GM13976 (cell line): ENCODE measurements around the gene SLC35F4.
"Not testable (repeated sequence)": the region's sequence is repeated elsewhere in the genome, so short reads cannot be mapped to it uniquely, and the experiment has no call there.

Source experiments
- DNase-seq: peaks from one replicate; pipeline ENCODE4 v3.0.0; 2012; ENCODE audit warnings: low spot score
- in situ Hi-C: fragments of 300-500 bp; cut with MboI; formaldehyde crosslinking; loops from one replicate; pipeline ENCODE4 v1.12.0; 2022; ENCODE audit warnings: low sequenced_read_pairs, mixed read lengths, inconsistent platforms; ENCODE audit not compliant: unreplicated experiment
- TF ChIP-seq, protein P1 (sequence below): IDR thresholded peaks from 2 replicates; pipeline ENCODE4 v1.5.1; 2012; ENCODE audit warnings: borderline replicate concordance, mild to moderate bottlenecking; ENCODE audit not compliant: insufficient read depth; ENCODE audit errors: extremely low read depth, missing control alignments, control extremely low read depth

The SLC35F4 gene

DNA sequence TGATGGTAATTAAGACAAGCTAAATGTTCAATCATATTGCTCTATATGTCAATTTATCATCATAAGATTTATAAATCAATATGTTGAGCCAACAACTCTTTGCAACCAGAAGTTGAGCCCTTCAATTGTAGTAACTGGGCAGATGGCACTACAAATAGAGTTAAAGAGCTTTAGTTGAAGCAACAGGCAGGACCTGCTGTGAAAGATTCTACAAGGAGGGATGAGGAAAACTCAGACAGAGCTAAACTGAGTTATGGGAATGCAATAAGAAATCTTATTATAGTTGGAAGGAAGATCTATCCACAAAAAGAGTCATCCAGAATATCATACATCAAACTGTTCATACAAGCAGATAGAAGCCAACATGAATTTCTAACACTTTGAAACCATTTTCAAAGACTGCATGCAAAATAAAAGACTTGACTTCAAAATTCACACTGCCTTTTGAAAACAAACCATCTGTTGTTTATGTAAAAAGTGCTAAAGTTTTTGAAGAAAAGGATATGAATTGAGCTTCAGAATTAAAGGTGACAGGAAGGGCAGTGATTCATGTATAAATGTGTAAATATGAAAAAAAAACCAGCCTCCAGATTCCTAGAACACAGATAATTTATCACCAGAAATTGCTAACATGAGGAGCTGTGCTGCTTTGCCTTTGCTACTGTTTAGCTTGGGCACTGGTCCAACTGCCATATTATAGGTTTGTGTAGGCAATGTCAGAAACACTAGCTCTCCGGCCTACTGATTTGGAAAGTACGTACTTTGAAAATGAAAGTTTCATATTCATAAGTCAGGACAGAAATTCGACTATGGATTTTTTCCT is 133.2 kb downstream of the SLC35F4 start:
- in situ Hi-C loops = no loop called here
- no peak for DNase-seq
- TF ChIP-seq, protein P1, sequence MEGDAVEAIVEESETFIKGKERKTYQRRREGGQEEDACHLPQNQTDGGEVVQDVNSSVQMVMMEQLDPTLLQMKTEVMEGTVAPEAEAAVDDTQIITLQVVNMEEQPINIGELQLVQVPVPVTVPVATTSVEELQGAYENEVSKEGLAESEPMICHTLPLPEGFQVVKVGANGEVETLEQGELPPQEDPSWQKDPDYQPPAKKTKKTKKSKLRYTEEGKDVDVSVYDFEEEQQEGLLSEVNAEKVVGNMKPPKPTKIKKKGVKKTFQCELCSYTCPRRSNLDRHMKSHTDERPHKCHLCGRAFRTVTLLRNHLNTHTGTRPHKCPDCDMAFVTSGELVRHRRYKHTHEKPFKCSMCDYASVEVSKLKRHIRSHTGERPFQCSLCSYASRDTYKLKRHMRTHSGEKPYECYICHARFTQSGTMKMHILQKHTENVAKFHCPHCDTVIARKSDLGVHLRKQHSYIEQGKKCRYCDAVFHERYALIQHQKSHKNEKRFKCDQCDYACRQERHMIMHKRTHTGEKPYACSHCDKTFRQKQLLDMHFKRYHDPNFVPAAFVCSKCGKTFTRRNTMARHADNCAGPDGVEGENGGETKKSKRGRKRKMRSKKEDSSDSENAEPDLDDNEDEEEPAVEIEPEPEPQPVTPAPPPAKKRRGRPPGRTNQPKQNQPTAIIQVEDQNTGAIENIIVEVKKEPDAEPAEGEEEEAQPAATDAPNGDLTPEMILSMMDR = no peak

DNA sequence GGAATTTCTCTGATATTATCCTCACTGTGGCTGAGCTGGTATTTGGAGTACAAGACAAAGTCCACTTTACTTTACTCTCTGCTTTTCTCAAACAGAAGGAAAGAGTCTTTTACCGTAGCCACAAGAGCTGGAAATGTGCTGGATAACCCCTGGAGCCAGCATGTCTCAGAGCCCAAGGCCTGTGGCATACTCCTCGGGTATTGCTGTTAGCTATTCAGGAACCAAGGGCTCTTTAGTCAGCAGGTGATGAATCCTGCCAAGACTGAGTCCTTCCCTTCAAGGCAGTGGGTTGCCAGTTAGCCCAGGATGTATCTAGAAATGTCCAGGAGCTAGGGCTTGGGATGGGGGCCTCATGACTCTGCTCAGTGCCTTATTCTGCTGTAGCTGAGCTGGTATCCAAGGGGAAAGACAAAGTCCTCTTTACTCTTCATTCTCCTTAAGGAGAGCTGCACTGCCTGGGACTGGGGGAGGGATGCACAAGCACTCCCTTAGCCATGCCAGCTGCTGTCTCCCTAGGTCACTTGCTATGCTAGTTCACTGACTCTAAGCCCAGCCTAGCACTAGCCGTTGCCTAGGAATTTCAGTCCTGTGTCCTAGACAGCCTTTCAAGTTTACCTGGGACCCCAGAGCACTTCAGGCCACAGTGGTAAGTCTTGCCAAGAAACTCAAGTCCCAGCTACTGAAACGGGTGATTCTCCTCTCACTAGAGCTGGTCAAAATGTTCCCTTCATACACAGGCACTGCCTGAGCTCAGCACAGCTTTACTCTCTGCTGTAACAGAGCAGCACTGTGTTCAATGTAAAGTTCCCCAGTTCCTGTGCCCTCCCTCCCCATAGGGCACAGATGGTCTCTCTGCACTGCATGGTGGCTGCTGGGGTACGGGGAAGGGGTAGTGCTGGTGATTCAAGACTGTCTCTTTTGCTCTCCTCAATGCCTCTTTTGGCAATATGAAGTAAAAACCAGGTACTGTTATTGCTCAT is 136.4 kb downstream of the SLC35F4 start:
- no peak for DNase-seq
- TF ChIP-seq, protein P1 = no peak
- in situ Hi-C loops = no loop called here

DNA sequence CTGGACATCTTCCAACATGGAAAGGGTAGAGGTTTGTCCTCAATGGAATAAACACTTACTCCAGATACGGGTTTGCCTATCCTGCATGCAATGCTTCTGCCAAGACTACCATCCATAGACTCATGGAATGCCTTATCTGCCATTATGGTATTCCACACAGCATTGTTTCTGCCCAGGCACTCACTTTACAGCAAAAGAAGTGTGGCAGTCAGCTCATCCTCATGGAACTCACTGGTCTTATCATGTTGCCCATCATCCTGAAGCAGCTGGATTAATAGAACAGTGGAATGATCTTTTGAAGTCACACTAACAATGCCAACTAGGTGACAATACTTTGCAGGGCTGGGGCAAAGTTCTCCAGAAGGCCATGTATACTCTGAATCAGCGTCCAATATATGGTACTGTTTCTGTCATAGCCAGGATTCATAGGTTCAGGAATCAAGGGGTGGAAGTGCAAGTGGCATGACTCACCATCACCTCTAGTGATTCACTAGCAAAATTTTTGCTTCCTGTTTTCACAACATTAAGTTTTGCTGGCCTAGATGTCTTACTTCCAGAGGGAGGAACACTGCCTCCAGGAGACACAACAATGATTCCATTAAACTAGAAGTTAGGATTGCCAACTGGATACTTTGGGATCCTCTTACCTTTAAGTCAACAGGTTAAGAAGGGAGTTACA is 140.4 kb downstream of the SLC35F4 start:
- TF ChIP-seq, protein P1 = no peak
- no peak for DNase-seq
- in situ Hi-C loops = no loop called here

DNA sequence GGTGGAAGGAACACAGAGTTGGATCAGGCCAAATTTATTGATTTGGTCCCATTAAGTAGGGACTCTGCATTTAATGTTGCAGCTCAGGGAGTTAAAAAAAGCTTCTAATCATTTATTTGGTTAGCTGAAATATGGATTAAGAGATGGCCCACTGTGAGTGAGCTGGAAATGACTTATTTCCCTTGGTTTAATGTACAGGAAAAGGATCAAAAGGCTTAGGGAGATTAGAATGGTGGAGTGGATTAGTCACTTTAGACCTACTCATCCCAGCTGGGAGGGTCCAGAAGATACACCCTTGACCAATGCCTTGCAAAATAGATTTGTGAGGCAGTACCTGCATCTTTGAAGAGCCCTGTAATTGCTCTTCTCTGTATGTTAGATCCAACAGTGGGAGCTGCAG is 143.8 kb downstream of the SLC35F4 start:
- in situ Hi-C loops, DNase-seq: not testable (repeated sequence)

DNA sequence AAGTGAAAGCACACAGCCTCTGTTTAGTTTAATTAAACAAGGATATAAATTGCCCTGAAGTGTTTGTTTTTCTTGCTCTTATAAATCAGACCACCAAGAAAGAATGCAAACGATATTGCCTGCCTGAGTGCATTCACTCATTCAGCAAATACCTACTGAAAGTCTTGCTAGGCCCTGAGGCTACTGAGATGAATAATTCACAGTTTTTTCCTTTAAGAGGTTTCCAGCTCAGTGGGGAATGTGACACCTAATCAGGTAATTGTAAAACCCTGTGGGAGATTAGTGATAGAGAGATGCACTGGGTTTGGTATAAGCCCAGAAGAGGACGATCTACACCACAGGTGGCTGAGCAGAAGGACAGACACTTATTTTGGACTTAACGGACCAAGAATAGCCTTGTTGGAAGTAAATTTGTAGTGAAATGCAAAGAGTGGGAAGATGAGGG is 151.4 kb downstream of the SLC35F4 start:
- TF ChIP-seq, protein P1 = no peak
- in situ Hi-C loops = no loop called here
- no peak for DNase-seq

DNA sequence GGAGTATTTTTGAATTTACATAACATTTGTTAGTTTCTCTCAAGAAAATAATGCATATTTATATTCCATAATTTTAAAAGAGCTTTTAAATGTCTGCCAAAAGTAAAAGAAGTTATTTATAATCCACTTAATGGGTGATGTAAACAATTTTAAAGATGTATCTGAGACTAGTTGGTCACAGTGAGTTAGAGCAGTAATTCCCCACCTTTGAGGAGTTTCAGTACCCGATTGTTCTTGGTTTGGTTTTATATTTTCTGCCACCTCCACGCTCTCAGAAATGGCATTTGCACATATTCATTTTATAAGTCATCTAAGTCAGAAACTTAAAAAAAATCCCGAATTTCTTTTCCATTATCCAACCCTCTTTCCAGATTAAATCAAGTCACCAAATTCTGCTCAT is 153.2 kb downstream of the SLC35F4 start:
- DNase-seq = no peak
- in situ Hi-C loops = no loop called here
- TF ChIP-seq, protein P1 = no peak
